HG03442 (cell line): ENCODE results near the gene IL36A.

Source experiments
- ATAC-seq: cut with Tn5 transposase; IDR thresholded peaks from one replicate; pipeline ENCODE4 v1.9.1; 2021; ENCODE audit warnings: mild to moderate bottlenecking, moderate library complexity; ENCODE audit not compliant: unreplicated experiment

The IL36A gene

DNA sequence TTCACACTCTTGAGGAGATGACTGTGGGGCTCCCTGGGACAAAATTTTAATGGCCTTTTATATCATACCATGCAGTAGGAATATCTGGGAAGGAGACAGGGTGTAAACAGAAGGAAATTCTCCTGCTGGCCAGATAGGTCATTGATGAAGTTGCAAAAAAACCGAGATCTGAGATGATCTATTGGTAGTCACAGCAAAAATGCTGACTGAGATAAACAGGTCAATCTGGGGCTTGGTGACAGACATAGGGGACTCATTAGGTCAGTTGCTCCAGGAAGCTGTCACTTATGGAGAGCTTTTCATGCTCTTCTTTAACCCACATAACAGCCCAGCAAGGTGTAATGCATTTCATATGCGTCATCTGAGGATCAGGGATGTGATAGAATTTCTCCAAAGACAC, 2.6 kb upstream of the IL36A start:
- ATAC-seq: no peak

DNA sequence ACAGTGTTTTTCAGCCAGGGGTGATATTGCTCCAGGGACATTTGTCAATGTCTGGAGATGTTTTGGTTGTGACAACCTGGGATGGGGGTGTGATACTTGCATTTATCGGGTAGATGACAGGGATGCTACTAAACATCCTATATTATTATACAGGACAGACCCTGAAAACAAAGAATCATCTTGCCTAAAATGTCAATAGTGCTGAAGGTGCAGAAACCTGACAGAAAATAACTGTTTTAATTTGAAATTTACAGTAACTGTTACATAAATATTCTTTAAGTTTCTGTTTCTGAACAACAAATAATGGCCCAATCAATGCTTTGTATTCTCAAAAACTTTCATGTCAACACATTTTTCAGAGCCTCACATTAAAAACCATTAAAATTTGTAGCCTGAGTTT, 2.0 kb downstream of the IL36A start:
- no peak for ATAC-seq

DNA sequence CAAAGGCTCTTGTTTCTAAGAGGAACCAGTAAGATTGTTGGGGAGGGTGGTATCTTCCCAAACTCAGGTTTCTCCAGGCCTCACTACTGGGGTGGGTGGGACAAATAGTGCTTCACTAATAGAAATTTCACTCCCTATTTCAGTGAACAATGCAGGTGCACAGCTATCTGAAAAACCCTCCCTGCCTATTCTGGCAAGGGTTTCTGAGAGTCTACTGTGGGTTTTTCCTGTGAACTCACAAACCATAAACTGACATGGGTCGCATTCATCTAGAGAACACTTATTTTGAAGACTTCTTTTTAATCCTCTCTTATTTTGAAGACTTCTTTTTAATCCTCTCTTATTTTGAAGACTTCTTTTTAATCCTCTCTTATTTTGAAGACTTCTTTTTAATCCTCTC, 4.4 kb downstream of the IL36A start:
- no peak for ATAC-seq

- ATAC-seq: no peak
Observed at GRCh38 chr2:113010088-113010487, 4.8 kb downstream of the IL36A start.

- no peak for ATAC-seq
Observed at GRCh38 chr2:113011108-113011507, 5.8 kb downstream of the IL36A start.

GRCh38 chr2:113012436-113013335, 7.4 kb downstream of the IL36A start:
- ATAC-seq: no peak

DNA sequence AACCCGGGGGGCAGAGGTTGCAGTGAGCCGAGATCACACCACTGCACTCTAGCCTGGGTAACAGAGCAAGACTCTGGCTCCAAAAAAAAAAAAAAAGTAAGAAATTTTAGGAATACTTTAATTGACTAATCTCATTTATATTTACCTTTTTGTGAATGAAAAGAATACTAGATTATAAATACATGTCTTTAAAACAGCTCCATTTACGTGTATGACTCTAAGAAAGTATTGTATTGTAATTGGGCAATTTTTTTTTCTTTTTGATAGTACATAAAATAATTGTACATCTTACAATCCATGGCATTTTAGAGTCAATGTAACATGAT, 8.0 kb downstream of the IL36A start:
- no peak for ATAC-seq

GRCh38 chr2:113014067-113014466, 8.8 kb downstream of the IL36A start:
- no peak for ATAC-seq

DNA sequence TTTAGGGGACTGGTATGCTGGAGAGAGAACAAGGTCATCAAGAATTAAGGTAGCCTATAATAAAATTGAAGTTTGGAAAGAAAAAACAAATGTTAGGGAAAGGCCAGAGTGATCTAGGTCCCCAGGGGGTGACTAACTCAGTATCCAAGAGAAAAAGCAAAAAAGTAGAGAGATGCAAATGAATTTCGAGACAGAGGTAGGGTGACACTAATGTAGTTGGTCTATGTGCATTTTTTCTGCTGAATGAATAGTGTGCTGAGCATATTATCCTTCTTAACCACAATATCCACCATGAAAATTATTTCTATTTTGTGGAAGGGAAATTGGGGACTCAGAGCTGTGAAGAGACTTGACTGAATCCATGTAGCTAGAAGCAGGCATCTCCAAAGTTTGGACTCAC, 9.8 kb downstream of the IL36A start:
- ATAC-seq: no peak

DNA sequence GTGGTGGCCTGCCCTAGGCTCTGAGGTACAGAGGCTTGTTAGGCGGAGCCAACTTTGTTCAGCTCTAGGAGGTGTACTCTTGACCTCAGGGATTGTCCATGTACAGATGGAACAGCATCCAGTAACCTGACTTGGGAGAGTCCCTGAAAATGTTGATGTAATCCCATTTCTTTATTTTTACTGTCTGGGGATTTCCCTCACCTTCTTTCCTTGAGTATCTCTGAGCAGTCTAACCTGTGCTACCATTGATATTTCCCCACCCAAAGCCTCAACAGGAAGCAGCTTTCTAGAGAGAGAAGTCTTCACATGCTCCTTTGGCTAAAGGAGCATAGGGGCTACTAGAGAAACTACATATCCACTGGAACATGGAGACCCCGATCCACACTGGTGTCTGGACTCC, 10.4 kb downstream of the IL36A start:
- ATAC-seq: no peak

GRCh38 chr2:113018509-113018908, 13.2 kb downstream of the IL36A start:
- no peak for ATAC-seq

- ATAC-seq: no peak
Observed at GRCh38 chr2:113021312-113021711, 16.1 kb downstream of the IL36A start.

- ATAC-seq: no peak
Observed at GRCh38 chr2:113024764-113025163, 19.5 kb downstream of the IL36A start.

- ATAC-seq: no peak
Observed at GRCh38 chr2:113025737-113026136, 20.5 kb downstream of the IL36A start.

DNA sequence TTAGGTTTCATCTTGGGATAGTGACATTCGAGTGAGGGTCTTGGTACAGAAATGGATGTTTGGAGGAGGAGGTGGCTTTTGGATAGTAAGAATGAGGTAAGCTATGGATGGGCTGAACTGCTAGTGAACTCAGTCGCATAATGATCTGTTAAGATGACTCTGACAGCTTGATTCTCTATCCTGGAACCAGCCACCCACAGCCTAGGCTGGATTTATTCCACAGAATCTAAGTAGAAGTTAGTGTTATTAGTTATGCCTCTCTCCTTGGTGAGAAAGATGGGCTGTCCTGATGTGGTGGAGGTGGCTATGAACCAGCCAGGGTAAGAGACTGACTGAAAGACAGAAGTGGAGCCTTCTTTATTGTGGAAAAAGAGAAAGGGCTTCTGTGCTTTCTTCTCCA, 22.4 kb downstream of the IL36A start:
- no peak for ATAC-seq

- ATAC-seq: no peak
Observed at GRCh38 chr2:113028112-113028511, 22.9 kb downstream of the IL36A start.

DNA sequence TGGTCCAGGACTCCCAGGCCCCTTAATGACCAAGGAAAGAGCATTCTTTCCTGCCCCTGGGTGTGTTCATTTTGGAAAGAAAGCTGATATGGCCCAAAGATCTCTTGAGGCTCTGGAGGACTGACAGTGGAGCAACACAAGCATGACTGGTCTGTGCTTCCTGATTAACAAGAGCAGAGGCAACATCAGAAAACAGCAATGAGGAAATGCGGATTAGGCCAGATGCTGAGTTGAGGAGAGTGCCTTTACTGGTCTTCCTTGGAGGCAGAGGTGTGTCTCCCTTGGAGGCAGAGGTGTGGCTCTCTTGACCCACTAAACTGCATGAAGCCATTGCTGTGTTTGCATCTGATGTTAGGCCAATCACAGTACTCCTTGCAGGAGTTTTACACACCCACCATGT, 27.5 kb downstream of the IL36A start:
- ATAC-seq: no peak

- ATAC-seq: no peak
Observed at GRCh38 chr2:113034016-113034415, 28.8 kb downstream of the IL36A start.

DNA sequence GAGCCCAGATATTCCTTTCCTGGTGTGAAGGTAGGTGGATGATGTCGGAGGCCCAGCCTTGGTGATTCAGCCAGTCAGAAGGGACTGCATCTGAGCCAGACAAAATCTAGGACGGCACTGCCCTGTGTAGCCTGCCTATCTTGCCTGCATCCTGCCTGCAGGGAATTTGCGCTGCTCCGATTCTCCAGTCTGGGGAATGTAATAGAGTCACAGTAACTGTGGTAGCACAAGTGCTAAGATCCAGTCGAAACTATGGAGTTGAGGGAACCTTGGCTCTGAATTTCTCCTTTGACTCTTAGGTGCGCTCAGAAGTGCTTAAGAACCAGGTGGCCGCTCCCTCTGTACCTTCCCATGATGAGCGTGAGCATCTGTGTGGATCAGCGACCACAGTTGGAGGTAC, 31.5 kb downstream of the IL36A start:
- ATAC-seq: no peak

DNA sequence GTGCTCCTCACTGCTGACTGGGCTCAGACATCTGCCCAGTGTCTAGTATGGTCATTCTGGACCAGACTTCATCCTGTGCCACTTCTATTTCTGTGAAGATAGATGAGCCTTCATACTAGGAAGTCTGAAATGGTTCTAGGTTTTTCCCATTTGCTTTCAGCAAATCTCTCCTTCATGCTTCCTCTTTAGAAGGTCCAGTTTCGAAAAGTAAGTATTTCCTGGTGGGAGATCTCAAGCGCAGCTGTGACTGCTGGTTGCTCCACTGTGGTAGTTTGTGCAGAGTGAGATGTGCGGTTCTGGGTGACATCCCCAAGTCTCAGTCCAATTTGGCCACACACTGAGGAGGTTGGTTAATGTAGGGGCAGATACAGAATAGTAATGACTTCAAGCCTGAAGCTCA, 33.0 kb downstream of the IL36A start:
- ATAC-seq: no peak

DNA sequence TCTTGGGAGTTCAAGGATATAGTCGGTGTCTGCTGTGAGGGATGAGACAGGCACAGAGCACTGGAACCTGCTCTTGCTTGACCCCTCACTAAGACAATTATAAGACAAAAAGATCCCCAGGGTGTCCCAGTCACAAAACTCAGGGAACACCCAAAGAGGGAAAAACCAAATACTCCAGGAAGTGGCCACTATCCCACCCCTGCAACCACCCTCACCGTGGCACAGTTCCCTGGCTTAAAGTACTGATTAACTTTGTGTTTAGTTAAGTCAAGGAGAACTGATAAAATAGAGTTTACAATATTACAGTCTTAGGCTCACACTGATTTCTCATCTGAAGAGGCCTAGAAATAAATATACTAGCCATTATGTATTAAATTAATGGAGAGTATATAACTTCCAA, 33.9 kb downstream of the IL36A start:
- no peak for ATAC-seq

- no peak for ATAC-seq
Observed at GRCh38 chr2:113039719-113040118, 34.5 kb downstream of the IL36A start.

DNA sequence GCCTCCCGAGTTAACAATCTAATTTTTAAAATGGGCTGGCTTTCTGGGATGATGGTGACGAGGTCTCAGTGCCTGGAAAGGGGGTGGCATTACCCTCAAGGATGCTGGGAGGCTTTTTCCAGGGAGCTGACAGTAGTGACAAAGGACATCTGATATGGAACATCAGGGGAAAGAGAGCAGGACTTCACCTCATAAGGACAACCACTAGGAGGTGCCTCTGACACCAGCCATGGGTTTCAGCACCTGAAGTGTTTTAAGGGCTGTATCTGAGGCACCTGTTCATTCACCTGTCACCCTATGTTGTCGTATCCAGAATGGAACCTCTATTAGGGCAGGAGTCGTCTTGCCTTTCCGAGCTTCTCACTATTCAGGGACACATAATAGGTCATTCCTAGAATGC, 36.6 kb downstream of the IL36A start:
- ATAC-seq: no peak
